Skin epidermis (tissue), 12 donors: ENCODE results near the gene SRMS.

Experiments
- H3K27ac ChIP-seq, 21 experiments: fragments of 200-600 bp; sonication (generic) in 11 of 21; one replicate each; pipeline ENCODE4 v1.5.0; 2020; ENCODE audit warnings: mild to moderate bottlenecking in 3 of 21, inconsistent platforms in 2 of 21, moderate library complexity in 2 of 21
- H3K4me3 ChIP-seq, 7 experiments: fragments of 200-600 bp; sonication (generic) in 2 of 7; one replicate each; pipeline ENCODE4 v1.5.0; 2020; ENCODE audit warnings: inconsistent platforms in 2 of 7, mild to moderate bottlenecking in 2 of 7, moderate library complexity in 1 of 7

The SRMS gene

DNA sequence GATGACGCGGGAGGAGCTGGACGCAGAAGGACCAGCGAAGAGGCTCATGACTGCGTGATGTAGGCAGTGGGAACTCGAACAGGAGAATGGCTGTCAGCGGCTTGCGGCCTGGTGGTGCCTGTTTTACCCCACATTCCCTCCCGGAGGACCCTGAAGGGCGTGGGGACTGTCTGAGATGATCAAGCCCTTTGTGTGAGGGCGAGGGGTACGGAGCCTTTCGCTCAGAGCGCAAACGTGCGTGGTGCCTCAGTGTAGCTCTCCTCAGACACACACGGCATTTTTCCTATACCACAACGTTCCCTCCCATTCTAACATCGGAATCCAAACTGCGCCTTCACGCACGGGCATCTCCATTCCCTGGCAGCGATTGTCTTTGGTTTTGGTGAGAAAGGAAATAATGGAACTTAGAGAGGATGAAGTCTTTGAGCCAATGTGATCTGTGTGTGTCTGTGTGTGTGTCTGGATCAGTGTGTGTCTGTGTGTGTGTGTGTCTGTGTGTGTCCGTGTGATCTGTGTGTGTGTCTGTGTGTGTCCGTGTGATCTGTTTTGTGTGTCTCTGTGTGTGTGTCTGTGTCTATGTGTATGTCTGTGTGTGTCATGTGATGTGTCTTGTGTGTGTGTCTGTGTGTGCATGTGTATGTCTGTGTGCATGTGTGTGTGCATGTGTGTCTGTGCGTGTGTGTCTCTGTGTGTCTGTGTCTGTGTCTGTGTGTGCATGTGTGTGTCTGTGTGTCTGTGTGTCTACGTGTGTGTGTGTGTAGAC, 15.7 kb downstream of the SRMS start:
- no peak overlapping the region for H3K4me3 ChIP-seq

DNA sequence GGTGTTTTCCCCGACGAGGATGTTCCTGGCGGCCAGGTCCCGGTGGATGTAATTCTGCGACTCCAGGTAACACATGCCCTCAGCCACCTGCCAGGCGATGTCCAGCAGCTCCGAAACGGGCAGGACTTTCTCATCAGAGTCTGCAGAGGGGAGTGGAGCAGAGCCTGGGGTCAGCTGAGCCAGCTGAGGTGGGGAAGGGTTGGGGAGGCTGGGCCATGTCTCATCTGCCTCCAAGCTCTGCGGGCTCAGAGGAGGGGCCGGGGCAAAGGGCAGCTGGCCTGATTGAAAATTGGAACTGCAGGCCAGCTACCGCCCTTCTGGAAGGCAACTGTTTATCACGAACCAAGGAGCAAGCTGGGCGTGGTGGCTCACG, 16.8 kb downstream of the SRMS start:
- H3K4me3 ChIP-seq, result no peak overlapping the region
- no peak overlapping the region for H3K27ac ChIP-seq

More for the DNA sequence above, 15.7 kb downstream of the SRMS start:
- no peak overlapping the region for H3K27ac ChIP-seq

DNA sequence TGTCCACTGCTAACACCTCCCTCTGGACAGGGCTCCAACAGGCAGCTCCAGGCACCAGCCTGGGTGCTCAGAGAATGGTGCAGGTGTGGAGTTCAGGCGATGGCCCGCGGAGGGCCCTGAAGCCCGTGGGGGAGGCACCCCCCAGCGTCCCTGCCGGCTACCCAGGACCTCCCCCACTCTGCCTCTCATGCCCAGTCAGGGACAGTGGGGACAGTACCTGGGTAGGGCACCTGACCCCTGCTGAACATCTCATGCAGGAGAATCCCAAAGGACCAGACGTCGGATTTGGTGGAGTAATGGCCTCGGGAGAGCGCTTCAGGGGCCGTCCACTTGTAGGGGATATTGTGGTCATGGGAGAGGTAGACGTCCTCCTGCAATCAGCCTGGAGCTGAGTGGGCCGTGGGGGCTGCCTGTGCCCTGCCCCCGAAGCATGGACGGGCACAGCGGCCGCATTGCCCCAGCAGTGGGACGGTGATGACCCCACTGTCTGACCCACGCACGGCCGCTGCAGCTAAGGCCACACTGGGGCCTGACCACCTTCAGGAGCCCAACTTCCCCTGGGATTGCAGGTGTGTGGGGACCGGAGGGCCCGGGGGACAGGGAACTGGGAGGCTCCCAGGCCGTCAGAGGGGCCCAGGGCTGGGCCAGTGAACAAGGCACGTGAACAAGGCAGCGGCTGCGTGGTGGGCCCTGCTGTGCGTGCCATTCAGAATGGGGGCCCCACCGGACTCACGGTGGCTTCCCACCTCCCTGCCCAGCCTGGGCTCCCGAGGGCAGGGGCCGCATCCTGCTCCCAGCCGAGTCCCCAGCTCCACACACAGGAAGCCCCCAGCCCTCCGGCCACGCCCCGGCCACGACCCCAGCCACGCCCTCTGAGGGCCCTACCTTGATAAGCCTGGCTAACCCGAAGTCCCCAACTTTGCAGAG, 17.4 kb downstream of the SRMS start:
- Histone ChIP-seq H3K4me3 (no peak overlapping the region), H3K27ac (no peak overlapping the region)

DNA sequence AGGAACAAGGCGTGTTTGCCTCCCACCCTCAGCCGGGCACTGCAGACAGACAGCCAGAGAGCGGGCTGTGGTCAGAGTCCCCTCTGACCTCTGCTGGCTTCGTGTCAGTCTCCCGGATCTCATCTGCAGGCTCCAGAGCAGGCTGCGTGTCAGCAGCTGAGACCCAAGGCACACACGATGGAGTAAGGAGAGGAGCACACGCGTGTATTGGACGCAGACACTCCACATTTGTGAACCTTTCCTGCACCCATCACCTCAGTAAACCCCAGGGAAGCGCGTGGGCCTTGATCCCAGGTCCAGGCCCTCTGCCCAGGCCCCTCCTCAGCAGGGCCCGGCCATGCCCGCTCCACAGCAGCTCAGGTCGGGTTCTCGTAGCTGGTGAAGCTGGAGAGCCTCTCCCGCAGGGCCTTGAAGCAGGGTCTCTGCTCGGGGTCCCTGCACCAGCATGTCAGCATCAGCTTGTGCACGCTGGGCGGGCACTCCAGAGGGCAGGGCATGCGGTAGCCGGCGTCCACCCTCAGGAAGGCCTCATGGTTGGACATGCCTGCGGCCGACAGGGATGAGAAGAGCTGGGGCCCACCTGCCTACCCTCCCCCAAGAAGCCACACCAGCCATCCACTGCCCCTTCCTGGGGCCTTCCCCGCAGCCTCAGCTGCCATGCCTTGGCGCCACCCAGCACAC, 18.2 kb downstream of the SRMS start:
- H3K27ac ChIP-seq, result no peak overlapping the region

DNA sequence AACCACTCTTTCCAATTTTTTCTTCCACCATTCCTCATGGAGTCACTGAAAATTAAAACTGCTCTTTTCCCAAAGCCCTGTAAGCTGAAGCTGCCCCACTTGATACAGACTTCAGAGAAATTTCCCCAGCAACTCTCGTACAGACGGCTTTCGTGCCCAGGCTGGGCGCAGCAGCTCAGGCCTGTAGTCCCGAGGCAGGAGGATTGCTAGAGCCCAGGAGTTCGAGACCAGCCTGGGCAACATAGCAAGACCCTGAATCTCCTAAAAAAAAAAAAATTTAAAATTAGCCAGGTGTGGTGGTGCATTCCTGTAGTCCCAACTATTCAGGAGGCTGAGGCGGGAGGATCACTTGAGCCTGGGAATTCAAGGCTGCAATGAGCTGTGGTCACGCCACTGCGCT, 20.4 kb downstream of the SRMS start:
- no peak overlapping the region for H3K27ac ChIP-seq
- no peak overlapping the region for H3K4me3 ChIP-seq

More for the DNA sequence above, 18.2 kb downstream of the SRMS start:
- no peak overlapping the region for H3K4me3 ChIP-seq

DNA sequence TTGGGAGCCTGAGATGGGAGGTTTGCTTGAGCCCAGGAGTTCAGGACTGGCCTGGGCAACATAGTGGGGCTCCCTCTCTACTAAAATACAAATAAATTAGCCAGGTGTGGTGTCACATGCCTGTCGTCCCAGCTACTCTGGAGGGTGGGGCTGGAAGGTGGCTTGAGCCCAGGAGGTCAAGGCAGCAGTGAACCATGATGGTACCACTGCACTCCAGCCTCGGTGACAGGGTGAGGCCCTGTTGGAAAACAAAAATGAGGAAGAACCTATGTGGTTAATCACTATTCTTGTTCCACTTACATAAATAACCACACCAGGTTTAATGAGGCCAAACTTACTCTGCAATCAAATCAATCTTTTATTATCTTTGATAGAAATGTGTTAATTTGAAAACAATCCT, 21.6 kb downstream of the SRMS start:
- Histone ChIP-seq H3K4me3 (no peak overlapping the region), H3K27ac (no peak overlapping the region)

DNA sequence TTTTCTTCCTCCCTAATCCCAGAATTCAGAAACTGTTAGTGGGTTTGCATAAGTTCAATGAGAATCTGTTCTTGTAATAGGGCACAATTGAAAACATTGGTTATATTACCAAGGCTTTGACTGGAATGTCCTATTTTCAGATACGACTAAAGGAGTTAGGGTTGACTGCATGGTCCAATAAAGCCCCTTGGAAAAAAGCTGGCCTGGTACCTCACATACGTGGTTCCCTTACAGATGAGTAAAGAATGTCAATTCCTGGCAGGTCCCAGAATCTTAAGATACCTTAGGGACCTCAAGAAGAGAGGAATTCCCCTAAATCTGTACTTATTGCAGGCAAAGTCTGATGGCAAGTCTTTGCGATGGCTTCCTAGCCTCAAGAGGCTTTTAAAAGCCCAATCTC, 22.4 kb downstream of the SRMS start:
- Histone ChIP-seq H3K27ac (no peak overlapping the region), H3K4me3 (no peak overlapping the region)

DNA sequence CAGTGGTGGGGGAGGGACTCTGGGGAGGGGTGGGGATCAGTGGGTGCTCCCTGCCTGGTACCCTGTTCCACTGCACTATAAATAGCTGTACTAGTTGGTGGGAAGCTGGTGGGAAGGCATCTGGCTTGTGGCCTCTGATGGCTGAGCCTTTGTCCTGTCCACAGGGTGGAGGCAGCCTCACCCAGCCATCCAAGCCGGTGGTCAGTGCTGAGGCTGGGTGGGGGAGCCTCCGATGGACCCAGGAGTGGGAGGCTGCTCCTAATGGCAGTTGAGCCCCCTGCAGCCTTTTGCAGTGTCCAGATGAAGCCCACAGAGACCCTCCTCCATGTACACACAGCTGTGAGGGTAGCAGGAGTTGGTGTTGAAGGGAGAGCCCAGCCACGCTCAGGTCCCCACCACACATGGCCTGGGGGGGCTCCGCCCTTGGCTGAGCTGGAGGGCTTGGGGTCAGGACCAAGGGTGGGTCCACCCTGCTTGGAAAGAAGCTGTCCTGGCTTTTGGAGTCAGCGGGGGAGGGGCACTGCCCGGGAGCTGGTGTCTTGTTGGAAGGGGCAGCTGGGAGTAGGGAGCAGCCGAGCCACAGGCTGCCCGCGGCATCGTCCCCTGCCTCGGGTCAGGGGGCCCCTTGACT, 24.5 kb downstream of the SRMS start:
- Histone ChIP-seq H3K27ac (peak overlapping the region in 5 of 21 experiments; percentile 0 to 100 (median 25)), H3K4me3 (peak overlapping the region in 1 of 7 experiments; percentile 83)

DNA sequence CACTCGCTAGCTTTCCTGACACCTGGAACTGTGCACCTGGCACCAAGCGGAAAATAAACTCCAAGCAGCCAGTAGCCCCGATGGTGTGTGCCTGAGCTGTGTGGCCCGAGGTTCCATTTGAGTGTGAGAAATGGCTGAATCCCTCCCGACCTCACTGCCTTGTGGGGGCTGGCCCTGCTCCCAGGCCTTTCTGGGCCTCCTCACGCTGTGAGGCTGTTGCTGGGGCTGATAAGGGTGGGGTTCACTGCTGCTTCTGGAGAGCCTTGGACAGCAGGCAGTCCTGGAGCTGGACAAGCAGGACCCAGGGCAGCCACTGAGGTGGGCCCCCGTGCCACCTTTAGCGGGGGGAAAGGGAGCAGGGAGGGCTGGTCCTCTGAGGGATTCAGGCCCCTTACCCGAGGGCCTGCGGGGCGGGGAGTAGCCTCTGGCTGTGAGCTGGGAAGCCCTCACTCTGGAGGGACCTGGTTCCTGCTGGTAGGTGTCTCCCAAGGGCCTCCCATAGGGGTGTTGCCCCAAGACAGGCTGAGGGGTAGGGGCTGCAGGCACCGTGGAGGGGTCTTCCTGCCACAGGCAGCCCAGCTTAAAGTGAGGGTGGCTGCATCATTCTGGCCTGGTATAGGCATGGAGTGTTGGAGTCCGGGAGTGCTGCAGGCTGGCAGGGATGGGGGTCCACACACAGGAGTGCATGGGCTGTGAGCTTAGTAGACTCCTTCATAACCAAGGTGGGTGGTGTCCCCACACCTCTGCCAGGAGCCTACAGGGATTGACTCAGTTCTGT, 25.3 kb downstream of the SRMS start:
- Histone ChIP-seq H3K4me3 (peak overlapping the region; percentile 53 to 89 (median 83)), H3K27ac (peak overlapping the region in 13 of 21 experiments; percentile 0 to 100 (median 99))

DNA sequence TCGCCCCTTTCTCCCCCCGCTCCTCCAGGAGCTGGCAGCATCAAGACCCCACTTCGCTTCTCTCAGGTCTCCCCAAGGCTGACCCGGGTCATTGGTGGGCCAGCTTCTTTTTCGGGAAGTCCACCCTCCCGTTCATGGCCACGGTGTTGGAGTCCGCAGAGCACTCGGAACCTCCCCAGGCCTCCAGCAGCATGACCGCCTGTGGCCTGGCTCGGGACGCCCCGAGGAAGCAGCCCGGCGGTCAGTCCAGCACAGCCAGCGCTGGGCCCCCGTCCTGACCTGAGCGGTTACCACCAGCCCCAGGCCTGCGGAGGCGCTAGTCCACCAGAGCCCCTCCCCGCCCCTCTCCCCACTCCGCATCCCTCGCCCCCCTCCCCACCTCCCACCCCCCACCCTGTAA, 25.9 kb downstream of the SRMS start:
- peak overlapping the region; percentile 53 to 89 (median 83) for H3K4me3 ChIP-seq
- H3K27ac ChIP-seq, result peak overlapping the region; percentile 16 to 100 (median 99)

DNA sequence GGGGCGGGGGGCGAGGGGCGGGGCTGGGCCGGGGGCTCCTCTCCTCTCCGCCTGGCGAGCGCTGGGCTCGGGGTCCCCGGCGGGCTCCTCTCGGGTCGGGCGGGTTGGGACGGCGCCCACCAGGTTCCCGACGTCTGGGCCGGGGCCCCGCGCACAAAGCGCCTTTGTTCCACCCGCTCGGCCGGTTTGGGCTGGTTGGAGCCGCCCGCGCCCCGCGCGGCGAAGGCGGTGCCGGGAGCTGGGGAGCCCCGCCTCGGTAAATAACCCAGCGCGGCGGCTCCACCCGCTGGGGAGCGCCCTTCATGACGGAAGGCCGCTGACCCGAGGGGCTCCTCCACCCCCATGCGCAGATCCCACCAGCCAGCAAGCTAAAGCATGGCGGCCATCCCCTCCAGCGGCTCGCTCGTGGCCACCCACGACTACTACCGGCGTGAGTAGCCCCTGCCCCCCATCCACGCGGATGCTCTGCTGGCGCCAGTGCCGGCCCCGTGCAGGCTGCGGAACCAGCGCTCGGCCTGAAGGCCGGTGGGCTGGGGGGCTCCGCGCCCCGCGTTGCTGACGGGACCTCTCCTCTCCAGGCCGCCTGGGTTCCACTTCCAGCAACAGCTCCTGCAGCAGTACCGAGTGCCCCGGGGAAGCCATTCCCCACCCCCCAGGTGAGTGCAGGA, 26.5 kb downstream of the SRMS start:
- Histone ChIP-seq H3K4me3 (peak overlapping the region; percentile 53 to 89 (median 83)), H3K27ac (peak overlapping the region; percentile 93 to 100 (median 99))

DNA sequence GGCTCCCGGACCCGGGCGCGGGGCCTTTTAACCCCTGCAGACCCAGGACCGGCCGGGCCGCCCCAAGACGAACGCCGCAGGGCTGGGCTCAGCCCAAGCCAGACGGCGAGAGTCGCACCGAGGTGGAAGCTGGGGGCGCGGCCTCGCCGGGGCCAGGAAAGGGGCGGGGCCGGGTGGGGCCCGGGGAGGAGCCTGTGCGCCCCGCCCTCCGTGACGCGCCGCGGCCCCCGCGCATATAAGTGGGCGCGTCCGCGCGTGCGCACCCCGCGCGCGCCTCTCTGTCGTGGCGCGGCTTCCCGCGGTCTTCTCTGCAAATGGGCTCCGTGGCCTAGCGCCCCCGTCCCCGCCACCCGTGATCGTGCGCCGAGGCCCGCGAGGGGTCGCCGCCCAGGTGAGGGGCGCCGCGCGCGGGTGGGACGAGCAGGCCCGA, 27.0 kb downstream of the SRMS start, which contains the start of gene PPDPF:
PPDPF (plus strand) TSS at position 262 of the 430 bp plus-strand sequence. CDS start 544 bp downstream, outside the sequence.
- H3K4me3 ChIP-seq, result peak within 1 kb of the TSS; percentile 53 to 89 (median 83)
- H3K27ac ChIP-seq, result peak within 1 kb of the TSS; percentile 93 to 100 (median 99)

DNA sequence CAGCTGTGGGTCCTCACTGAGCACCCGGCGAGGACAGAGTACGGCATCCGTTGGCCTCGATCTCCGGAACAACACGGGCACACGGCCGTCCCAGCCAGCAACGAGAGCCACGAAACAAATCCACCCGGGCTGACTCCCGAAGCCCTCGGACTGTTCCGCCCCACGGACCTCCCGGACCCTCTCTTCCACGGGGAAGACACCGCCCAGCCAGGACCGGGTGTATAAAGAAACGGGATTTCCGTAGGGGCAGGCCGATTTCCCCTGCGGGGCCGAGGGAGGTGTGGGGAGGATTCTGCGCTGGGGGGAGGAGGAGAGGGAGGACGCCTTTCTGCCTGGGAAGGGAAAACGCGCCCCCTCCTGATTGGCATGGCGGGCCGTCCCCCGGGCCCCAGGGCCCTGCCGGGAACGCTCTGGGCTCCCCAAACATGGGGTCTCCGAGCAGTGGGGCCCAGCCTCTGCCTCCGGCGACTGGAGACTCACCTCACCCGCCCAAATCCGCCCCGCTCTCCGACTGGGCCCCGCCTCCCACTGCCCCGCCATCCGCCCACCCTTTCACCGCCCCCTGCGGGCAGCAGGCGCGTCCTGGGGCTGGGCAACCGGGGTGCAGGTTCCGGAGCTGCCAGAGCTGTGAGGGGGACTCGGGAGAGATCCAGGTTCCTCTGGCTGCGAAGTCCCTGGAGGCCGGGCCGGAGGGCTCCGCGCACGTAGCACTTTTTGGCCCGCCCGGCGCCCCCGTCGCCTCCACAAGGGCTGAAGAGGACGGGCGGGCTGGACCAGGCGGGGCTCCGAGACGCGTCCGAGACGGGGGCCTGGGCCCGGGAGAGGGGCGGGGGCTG, 27.7 kb downstream of the SRMS start:
- peak overlapping the region; percentile 2 to 100 (median 99) for H3K27ac ChIP-seq
- peak overlapping the region; percentile 53 to 89 (median 83) for H3K4me3 ChIP-seq

DNA sequence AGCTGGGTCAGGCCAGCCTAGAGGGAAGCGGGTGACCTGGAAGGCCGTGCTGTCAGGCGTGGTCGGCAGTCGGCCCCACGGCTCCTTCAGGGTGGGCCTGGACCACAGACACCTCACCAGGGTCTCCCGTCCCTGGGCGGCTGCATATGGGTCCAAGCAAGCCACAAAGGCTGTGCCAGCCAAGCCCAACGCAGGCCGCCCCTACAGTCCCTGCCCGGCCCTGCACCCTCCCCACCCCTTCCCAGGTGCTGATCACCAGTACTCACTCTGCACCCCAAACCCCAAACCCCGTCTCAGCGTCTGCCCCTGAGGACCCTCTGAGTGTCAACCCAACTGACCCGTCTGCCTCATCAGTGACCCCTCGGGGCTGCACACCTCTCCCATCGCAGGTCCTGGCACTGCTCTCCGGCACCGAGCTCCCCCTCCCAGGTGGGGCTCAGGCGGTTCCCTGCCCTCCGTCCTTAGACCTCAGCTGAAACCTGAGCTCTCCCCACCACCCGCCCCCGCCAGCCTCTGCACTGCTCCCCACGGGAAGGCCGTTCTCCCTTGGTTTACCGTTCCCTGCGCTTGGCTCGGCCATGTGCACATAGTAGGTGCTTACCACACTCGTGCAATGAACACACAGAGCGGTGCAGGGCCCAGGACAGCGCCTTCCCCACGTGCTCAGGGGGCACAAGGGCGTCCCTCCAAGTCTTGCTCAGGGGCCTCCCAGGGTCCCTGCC, 28.4 kb downstream of the SRMS start:
- peak overlapping the region; percentile 53 to 89 (median 83) for H3K4me3 ChIP-seq
- peak overlapping the region in 9 of 21 experiments; percentile 93 to 100 (median 99) for H3K27ac ChIP-seq

DNA sequence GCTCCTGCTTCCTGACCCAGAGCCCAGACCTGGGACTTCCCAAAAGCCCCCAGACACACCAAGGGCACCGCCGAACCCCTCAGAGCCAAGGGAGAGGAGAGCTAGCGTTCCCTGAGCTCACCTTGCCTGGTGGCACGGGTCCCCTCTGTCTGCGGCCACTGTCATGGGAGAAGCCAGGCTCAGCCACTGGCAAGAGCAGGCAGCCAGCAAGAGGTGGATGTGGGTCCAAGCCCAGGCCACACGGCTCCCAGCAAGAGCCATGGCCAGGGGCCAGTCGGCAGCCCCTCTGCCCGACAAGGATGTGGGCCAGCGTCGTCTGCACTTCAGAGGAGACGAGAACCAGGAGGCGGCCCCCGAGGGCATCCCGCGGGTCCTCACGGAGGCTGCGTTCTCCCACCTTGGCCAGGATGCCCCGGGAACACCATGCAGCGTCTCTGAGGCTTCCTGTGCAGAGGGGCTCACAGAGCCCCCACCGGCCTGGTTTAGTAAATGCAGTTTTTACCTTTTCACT, 29.1 kb downstream of the SRMS start:
- H3K4me3 ChIP-seq, result no peak overlapping the region
- no peak overlapping the region for H3K27ac ChIP-seq
